Esophagus squamous epithelium (tissue), 4 donors: Measurements from ENCODE around the gene DNASE2.

Experiments used
- CTCF ChIP-seq, 6 experiments: fragments of 450-650 bp in 4 of 6; fragments of 200-600 bp in 2 of 6; sonication (generic) in 2 of 6; IDR thresholded peaks; one replicate each; pipeline ENCODE4 v1.5.1; 2016 to 2019; ENCODE audit warnings: antibody characterized with exemption in 6 of 6, mild to moderate bottlenecking in 4 of 6, moderate library complexity in 4 of 6
- POLR2A ChIP-seq, 4 donors: fragments of 450-650 bp; IDR thresholded peaks; one replicate each; pipeline ENCODE4 v1.6.1; 2017; ENCODE audit warnings: antibody characterized with exemption in 4 of 4, mild to moderate bottlenecking in 4 of 4, moderate library complexity in 3 of 4

DNA sequence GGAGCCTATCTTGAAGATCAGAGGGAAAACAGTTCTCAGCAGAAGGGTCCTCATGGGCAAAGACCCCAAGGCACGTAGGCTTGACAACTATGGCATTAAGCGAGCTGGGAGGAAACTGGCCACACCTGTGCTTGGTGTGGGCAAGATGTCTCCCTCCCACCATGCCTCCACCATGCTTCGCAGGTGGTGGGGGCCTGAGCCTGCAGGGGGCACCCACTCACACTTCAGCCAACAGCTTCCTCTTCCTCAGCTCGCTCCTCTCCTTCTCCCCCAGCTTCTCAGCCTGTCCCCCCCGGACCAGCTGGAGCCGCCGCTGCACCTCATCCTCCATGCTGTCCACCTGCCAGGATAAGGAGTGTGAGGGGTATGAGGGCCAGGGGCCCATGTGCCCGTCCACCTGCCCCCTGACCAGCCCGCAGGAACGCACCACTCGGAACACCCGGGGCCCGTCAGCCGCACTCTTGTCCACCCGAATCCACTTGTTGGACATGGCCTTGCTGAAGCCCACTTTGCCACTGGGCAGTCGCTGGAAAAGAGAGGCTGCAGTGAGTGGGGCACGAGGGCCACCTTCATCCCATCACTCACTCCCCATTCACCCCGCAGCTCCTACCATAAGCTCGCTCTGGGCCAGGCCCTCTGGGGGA lies 48.9 kb upstream of the DNASE2 start:
- TF ChIP-seq CTCF (IDR thresholded peaks at IDR 0.05) (no peak), POLR2A (IDR thresholded peaks at IDR 0.05) (no peak)
